Osteoblast (primary cell): ENCODE measurements around the gene RFTN1. TPM values are rescaled to one million over a fixed set of nuclear protein-coding genes. Genes with fewer than 3 reads are reported as not detected.
"Not testable (repeated sequence)": the region's sequence is repeated elsewhere in the genome, so short reads cannot be mapped to it uniquely, and the experiment has no call there.

Experiments used
- DNase-seq: peaks from one replicate; pipeline ENCODE4 v3.0.0; 2011; ENCODE audit warnings: low spot score, mixed read lengths; ENCODE audit not compliant: insufficient read length; ENCODE audit errors: missing footprints
- H2AFZ ChIP-seq: 2 replicates; pipeline ENCODE4 v1.6.0; 2011; ENCODE audit warnings: mild to moderate bottlenecking, low read length
- H3K27ac ChIP-seq: 2 replicates; pipeline ENCODE4 v1.5.1; 2011; ENCODE audit warnings: mild to moderate bottlenecking, low read depth, low read length, moderate library complexity
- H3K27me3 ChIP-seq: 2 replicates; pipeline ENCODE4 v1.6.0; 2012; ENCODE audit warnings: mild to moderate bottlenecking, control low read depth, inconsistent platforms, low read length, moderate library complexity; ENCODE audit not compliant: insufficient read depth
- H3K36me3 ChIP-seq: 2 replicates; pipeline ENCODE4 v1.5.1; 2011; ENCODE audit warnings: mild to moderate bottlenecking, low read length, control low read depth, moderate library complexity; ENCODE audit not compliant: insufficient read depth
- H3K4me1 ChIP-seq: 2 replicates; pipeline ENCODE4 v1.5.1; 2011; ENCODE audit warnings: mild to moderate bottlenecking, low read length, control low read depth, moderate library complexity; ENCODE audit not compliant: insufficient read depth
- H3K4me2 ChIP-seq: 2 replicates; pipeline ENCODE4 v1.6.0; 2011; ENCODE audit warnings: mild to moderate bottlenecking, low read length; ENCODE audit not compliant: insufficient read depth
- H3K4me3 ChIP-seq: fragments of 200-600 bp; sonication (generic); 3 replicates; pipeline ENCODE4 v1.5.1; 2012; ENCODE audit warnings: mild to moderate bottlenecking, low read length, inconsistent platforms; ENCODE audit not compliant: insufficient read depth
- H3K79me2 ChIP-seq: 2 replicates; pipeline ENCODE4 v1.6.0; 2012; ENCODE audit warnings: mild to moderate bottlenecking, low read length, control low read depth, inconsistent platforms; ENCODE audit not compliant: insufficient read depth
- H3K9me3 ChIP-seq: 2 replicates; pipeline ENCODE4 v1.5.1; 2011; ENCODE audit warnings: low read depth, low read length, control low read depth
- H4K20me1 ChIP-seq: 2 replicates; pipeline ENCODE4 v1.6.0; 2012; ENCODE audit warnings: mild to moderate bottlenecking, low read length, control low read depth; ENCODE audit not compliant: insufficient read depth
- CTCF ChIP-seq: IDR thresholded peaks from 2 replicates; pipeline ENCODE4 v1.5.1; 2011; ENCODE audit warnings: mild to moderate bottlenecking, low read depth, low read length, moderate library complexity; ENCODE audit errors: extremely low read depth
- total RNA-seq: library from RNA; depleted of rRNA; stranded (reverse); fragments of >200 nt; gene quantifications from 2 replicates; pipeline ENCODE4 v1.2.3, GENCODE V29; 2012

RFTN1 gene
- total RNA-seq, 1 donor = 99.2 TPM

- H3K36me3 ChIP-seq = peaks cover 30% of the 10 kb centered on the region
- no peaks in the 10 kb centered on the region for H3K79me2 ChIP-seq
- H3K27me3 ChIP-seq = no peaks in the 10 kb centered on the region
- H3K9me3 ChIP-seq = no peaks in the 10 kb centered on the region
- no peak overlapping the region for H3K4me2 ChIP-seq
- H3K4me3 ChIP-seq = no peak overlapping the region
- H2AFZ ChIP-seq = no peak overlapping the region
- TF ChIP-seq CTCF = no peak
- H3K4me1 ChIP-seq = peaks cover 17% of the 10 kb centered on the region
- H3K27ac ChIP-seq = peak overlapping the region; percentile 33
- DNase-seq = no peak
- H4K20me1 ChIP-seq = peaks cover 2% of the 10 kb centered on the region
Observed at GRCh38 chr3:16311960-16312451, 201.5 kb downstream of the RFTN1 start.

- not testable (repeated sequence) for H4K20me1 ChIP-seq, H3K27ac ChIP-seq, H3K4me2 ChIP-seq, H3K4me3 ChIP-seq, H2AFZ ChIP-seq, H3K27me3 ChIP-seq, H3K79me2 ChIP-seq, DNase-seq, H3K9me3 ChIP-seq
- Histone ChIP-seq H3K4me1 (peaks cover 17% of the 10 kb centered on the region), H3K36me3 (peaks cover 17% of the 10 kb centered on the region)
Observed at GRCh38 chr3:16310486-16310885, 203.0 kb downstream of the RFTN1 start.

GRCh38 chr3:16309558-16309957 lies 203.9 kb downstream of the RFTN1 start:
- no peak for DNase-seq
- Histone ChIP-seq H3K27me3 (no peaks in the 10 kb centered on the region), H3K36me3 (peaks cover 14% of the 10 kb centered on the region), H3K4me1 (peaks cover 17% of the 10 kb centered on the region), H3K4me2 (no peak overlapping the region), H3K79me2 (no peaks in the 10 kb centered on the region), H4K20me1 (peaks cover 2% of the 10 kb centered on the region), H3K9me3 (no peaks in the 10 kb centered on the region), H2AFZ (no peak overlapping the region), H3K27ac (no peak overlapping the region), H3K4me3 (no peak overlapping the region)
- no peak for TF ChIP-seq CTCF

- no peak overlapping the region for H3K4me3 ChIP-seq
- no peak for TF ChIP-seq CTCF
- H3K36me3 ChIP-seq = peaks cover 9% of the 10 kb centered on the region
- peaks cover 2% of the 10 kb centered on the region for H4K20me1 ChIP-seq
- no peak for DNase-seq
- H2AFZ ChIP-seq = no peak overlapping the region
- no peaks in the 10 kb centered on the region for H3K79me2 ChIP-seq
- H3K27ac ChIP-seq = no peak overlapping the region
- no peaks in the 10 kb centered on the region for H3K27me3 ChIP-seq
- H3K4me2 ChIP-seq = no peak overlapping the region
- no peaks in the 10 kb centered on the region for H3K9me3 ChIP-seq
- H3K4me1 ChIP-seq = peaks cover 17% of the 10 kb centered on the region
Observed at GRCh38 chr3:16308727-16309126, 204.8 kb downstream of the RFTN1 start.
